Epithelial cell of esophagus (primary cell): ENCODE data around the gene ATOH8.
"Not testable (repeated sequence)": the region's sequence is repeated elsewhere in the genome, so short reads cannot be mapped to it uniquely, and the experiment has no call there.

ENCODE experiments used
- DNase-seq: peaks from one replicate; pipeline ENCODE4 v3.0.0; 2010; ENCODE audit warnings: low read depth
- H3K4me3 ChIP-seq: 2 replicates; pipeline ENCODE4 v1.5.1; 2011; ENCODE audit warnings: mild to moderate bottlenecking, low read length, control low read depth
- CTCF ChIP-seq: IDR thresholded peaks from 2 replicates; pipeline ENCODE4 v1.5.1; 2011; ENCODE audit warnings: low read depth, mild to moderate bottlenecking, low read length, control low read depth, inconsistent platforms; ENCODE audit not compliant: insufficient read depth; ENCODE audit errors: missing control alignments

The ATOH8 gene

DNA sequence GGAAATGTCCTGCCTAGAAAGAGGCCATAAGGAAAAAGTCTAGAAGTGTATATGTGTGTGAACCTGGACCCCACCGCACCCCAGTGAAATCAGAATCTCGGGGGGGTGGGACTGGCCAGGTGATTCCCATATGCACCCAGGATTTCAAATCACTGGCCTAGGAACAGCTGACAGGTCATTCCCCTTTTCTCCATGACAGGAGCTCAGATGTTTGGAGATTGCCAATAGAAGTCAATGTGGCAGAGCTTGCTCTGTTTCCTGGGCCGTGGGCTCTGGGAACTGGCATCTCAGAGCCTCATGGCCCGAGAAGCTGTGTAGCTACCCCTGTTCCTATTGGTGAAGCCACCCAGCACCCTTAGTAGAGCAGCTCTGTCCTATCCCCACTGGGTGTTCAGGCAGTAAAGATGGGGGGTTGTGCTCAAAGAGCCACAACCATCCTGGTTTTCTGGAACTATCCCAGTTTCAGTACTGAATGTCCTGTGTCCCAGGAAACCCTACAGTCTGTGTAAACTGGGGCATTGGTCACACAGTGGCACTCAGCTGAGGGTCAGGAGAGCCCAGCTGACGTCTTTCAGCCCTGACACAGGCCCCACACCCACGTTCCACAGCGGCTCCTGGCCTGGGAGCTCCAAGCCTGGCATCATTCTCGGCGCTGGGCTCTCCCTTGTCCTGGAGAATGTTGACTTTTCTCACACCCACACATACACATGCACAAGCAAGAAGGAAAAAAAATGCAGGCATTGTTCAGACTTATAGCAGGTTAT, 40.8 kb upstream of the ATOH8 start:
- no peak for TF ChIP-seq CTCF
- H3K4me3 ChIP-seq, result no peak overlapping the region
- peak; percentile 80 for DNase-seq

- no peak overlapping the region for H3K4me3 ChIP-seq
Observed at GRCh38 chr2:85713836-85714235, 40.0 kb upstream of the ATOH8 start.

GRCh38 chr2:85714421-85714820, 39.4 kb upstream of the ATOH8 start:
- H3K4me3 ChIP-seq, DNase-seq: not testable (repeated sequence)

More at GRCh38 chr2:85713836-85714235, 40.0 kb upstream of the ATOH8 start:
- TF ChIP-seq CTCF, result no peak
- no peak for DNase-seq

- no peak overlapping the region for H3K4me3 ChIP-seq
- no peak for DNase-seq
- no peak for TF ChIP-seq CTCF
Observed at GRCh38 chr2:85714841-85715240, 39.0 kb upstream of the ATOH8 start.

DNA sequence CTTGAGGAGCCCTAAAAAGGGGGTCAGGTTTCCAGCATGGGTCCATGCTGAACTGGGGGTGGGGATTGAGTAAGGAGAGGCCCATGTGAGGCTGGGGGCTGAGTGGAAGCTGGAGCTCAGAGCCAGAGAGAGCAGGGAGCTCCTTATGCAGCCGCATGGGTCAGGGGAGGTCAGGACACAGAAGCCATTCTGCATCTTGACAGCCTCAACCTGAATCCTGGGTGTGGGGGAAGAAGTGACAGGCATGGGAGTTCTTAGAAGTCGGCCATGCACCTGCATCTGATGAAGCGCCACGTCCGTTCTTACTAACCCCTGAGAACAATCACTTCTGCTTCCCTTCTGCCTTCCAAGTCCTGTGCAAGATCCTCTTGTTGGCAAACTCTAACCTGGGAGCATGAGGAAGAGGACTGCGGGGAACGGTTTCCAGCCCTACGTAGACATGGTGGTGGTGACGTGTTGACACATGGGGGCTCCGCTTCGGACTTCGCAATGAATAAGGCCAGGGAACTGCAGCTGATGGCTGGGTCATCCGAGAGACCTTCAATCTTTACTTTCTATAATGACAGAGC, 37.4 kb upstream of the ATOH8 start:
- no peak for TF ChIP-seq CTCF
- H3K4me3 ChIP-seq, result no peak overlapping the region
- DNase-seq, result no peak

DNA sequence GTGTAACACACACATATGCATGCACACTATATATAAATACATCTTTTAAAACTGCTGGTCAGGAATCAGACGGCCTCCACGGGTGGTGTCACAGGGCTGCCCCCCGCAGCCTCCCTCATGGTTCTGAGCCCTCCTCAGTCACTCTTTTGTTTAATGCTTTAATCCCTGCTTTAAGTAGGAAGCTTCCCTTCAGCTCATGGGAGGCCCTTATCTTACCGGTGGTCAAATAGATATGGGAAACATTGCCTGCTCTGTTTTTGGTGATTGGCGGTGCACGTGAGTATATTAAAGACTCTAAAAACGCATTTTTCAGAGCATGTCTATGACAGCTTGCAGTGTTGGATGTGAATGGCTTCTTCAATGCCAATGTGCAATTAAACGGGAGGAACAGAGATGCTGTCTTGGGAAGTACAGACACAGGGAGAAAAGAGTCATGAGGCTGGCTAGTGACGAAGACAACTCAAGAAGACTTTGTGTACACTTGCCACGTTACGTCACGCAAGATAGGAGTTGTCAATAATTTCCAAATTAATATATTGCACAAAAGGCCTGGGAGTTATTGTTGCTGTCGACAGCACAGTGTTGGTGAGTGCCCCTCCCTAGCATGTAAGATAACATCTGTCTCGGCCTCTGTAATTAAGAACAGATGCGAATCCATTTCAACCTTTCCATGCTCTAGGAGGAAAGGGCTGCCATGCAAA, 36.3 kb upstream of the ATOH8 start:
- H3K4me3 ChIP-seq, result no peak overlapping the region
- no peak for DNase-seq
- no peak for TF ChIP-seq CTCF

GRCh38 chr2:85718009-85718391, 35.8 kb upstream of the ATOH8 start:
- H3K4me3 ChIP-seq, result no peak overlapping the region
- no peak for DNase-seq
- TF ChIP-seq CTCF, result no peak
